PC-3 (cell line): Measurements from ENCODE around the gene MVB12B. TPM values are rescaled to one million over a fixed set of nuclear protein-coding genes. Genes with fewer than 3 reads are reported as not detected.

Source experiments
- ATAC-seq: fragments of 200-7000 bp; cut with Tn5 transposase; 2 replicates; pipeline ENCODE4 v1.9.1; 2020; ENCODE audit warnings: mild to moderate bottlenecking, moderate library complexity
- BruUV-seq: library from RNA; stranded (reverse); fragments of 400-500 nt; replicated peaks from 2 replicates; lab custom pipeline; 2021; lab: Mats Ljungman, UMichigan
- CTCF ChIA-PET: fragments of 300-600 bp; sonication (Branson Sonifier 250); formaldehyde crosslinking; loops from one replicate; lab custom pipeline; 2022; ENCODE audit warnings: antibody characterized with exemption; lab: Charles Lee
- POLR2A ChIA-PET: fragments of 300-600 bp; sonication (Branson Sonifier 250); formaldehyde crosslinking; loops from one replicate; lab custom pipeline; 2022; ENCODE audit warnings: antibody characterized with exemption; ENCODE audit not compliant: unreplicated experiment; lab: Charles Lee
- DNase-seq: peaks from one replicate; pipeline ENCODE4 v3.0.0-alpha.2; 2015
- H2AFZ ChIP-seq: fragments of 300-600 bp; sonication (generic); 2 replicates; pipeline ENCODE4 v1.6.0; 2016; ENCODE audit warnings: antibody characterized with exemption, low read length
- H3F3A ChIP-seq: fragments of 300-600 bp; sonication (generic); one replicate; pipeline ENCODE4 v1.6.0; 2017; ENCODE audit warnings: antibody characterized with exemption, low read length, control low read depth, mild to moderate bottlenecking; ENCODE audit not compliant: unreplicated experiment
- H3K27ac ChIP-seq: fragments of 300-600 bp; sonication (generic); 2 replicates; pipeline ENCODE4 v1.5.1; 2016; ENCODE audit warnings: mild to moderate bottlenecking, low read length
- H3K27me3 ChIP-seq: fragments of 300-600 bp; sonication (generic); 2 replicates; pipeline ENCODE4 v1.6.1; 2016; ENCODE audit warnings: low read length, mixed read lengths
- H3K36me3 ChIP-seq: fragments of 300-600 bp; sonication (generic); 2 replicates; pipeline ENCODE4 v1.6.1; 2016; ENCODE audit warnings: low read depth, mixed run types, low read length, mixed read lengths
- H3K4me1 ChIP-seq: fragments of 300-600 bp; sonication (generic); 2 replicates; pipeline ENCODE4 v1.5.1; 2016; ENCODE audit warnings: low read length; ENCODE audit not compliant: insufficient read depth
- H3K4me2 ChIP-seq: fragments of 300-600 bp; sonication (generic); 2 replicates; pipeline ENCODE4 v1.6.0; 2016; ENCODE audit warnings: low read length
- H3K4me3 ChIP-seq: fragments of 300-600 bp; sonication (generic); 2 replicates; pipeline ENCODE4 v1.5.1; 2016; ENCODE audit warnings: mild to moderate bottlenecking, low read length, mixed read lengths
- H3K79me2 ChIP-seq: fragments of 300-600 bp; sonication (generic); 2 replicates; pipeline ENCODE4 v1.6.1; 2017; ENCODE audit warnings: low read length, mixed read lengths
- H3K9ac ChIP-seq: fragments of 300-600 bp; sonication (generic); 2 replicates; pipeline ENCODE4 v1.6.0; 2016; ENCODE audit warnings: mild to moderate bottlenecking, low read length
- H3K9me2 ChIP-seq: fragments of 300-600 bp; sonication (generic); replicated peaks from 2 replicates; pipeline ENCODE4 v1.6.1; 2016; ENCODE audit warnings: mixed run types, low read length, mixed read lengths
- H3K9me3 ChIP-seq: fragments of 300-600 bp; sonication (generic); 2 replicates; pipeline ENCODE4 v1.6.1; 2016; ENCODE audit warnings: low read length, mixed read lengths
- H4K20me1 ChIP-seq: fragments of 300-600 bp; sonication (generic); 2 replicates; pipeline ENCODE4 v1.6.1; 2016; ENCODE audit warnings: low read length, mixed read lengths
- CTCF ChIP-seq: fragments of 300-600 bp; sonication (generic); conservative IDR thresholded peaks from 2 replicates; pipeline ENCODE4 v1.5.1; 2017; ENCODE audit warnings: antibody characterized with exemption, low read depth, mild to moderate bottlenecking, low read length
- EZH2 ChIP-seq: fragments of 300-600 bp; sonication (generic); IDR thresholded peaks from one replicate; pipeline ENCODE4 v1.6.1; 2017; ENCODE audit warnings: antibody characterized with exemption, mild to moderate bottlenecking, low read length; ENCODE audit not compliant: unreplicated experiment
- EZH2phosphoT487 ChIP-seq: fragments of 300-600 bp; sonication (generic); IDR thresholded peaks from 2 replicates; pipeline ENCODE4 v1.6.1; 2018; ENCODE audit warnings: mild to moderate bottlenecking, antibody characterized with exemption, low read length, borderline replicate concordance
- intact Hi-C: fragments of 100-400 bp; cut with micrococcal nuclease; formaldehyde crosslinking; loops from 2 replicates; pipeline ENCODE4 v1.9.0; 2023
- total RNA-seq: library from RNA; depleted of rRNA; stranded (reverse); fragments of >200 nt; gene quantifications from 2 replicates; pipeline ENCODE4 v1.2.3, GENCODE V29; 2014

The MVB12B gene
- total RNA-seq, 1 experiment from 2014 or later = 7.2 TPM

- POLR2A ChIA-PET = no interaction called here
- BruUV-seq = no TSS peak
These were observed 182.3 kb downstream of the MVB12B start for GRCh38 chr9:126508928-126509327.

GRCh38 chr9:126509718-126510117 lies 183.1 kb downstream of the MVB12B start:
- no peaks in the 10 kb centered on the region for H4K20me1 ChIP-seq
- H3K9me3 ChIP-seq = no peaks in the 10 kb centered on the region
- ChIA-PET POLR2A (no interaction called here), CTCF (interaction anchor here (0.6 kb wide), 1 partner anchor 46 kb away, joined by 4 read pairs; no protein-coding TSS in a partner anchor)
- no peaks in the 10 kb centered on the region for H3K9me2 ChIP-seq
- no peaks in the 10 kb centered on the region for H3K79me2 ChIP-seq
- no peak for DNase-seq
- H3K4me1 ChIP-seq = 0 out of 2 replicates have a peak, but pooled peaks cover 5% of the 10 kb centered on the region
- H3K9ac ChIP-seq = no peak overlapping the region
- no peak for ATAC-seq
- H2AFZ ChIP-seq = no peak overlapping the region
- H3K36me3 ChIP-seq = no peaks in the 10 kb centered on the region
- no TSS peak for BruUV-seq
- H3K27me3 ChIP-seq = no peaks in the 10 kb centered on the region
- no peak overlapping the region for H3K27ac ChIP-seq
- H3K4me2 ChIP-seq = no peak overlapping the region
- no peak overlapping the region for H3K4me3 ChIP-seq
- TF ChIP-seq EZH2phosphoT487 = no peak
- TF ChIP-seq EZH2 = no peak
- no peaks in the 10 kb centered on the region for H3F3A ChIP-seq
- intact Hi-C loops = no loop called here

More at GRCh38 chr9:126508928-126509327, 182.3 kb downstream of the MVB12B start:
- Histone ChIP-seq H3K36me3 (no peaks in the 10 kb centered on the region), H3K4me1 (0 out of 2 replicates have a peak, but pooled peaks cover 5% of the 10 kb centered on the region), H3K9me2 (no peaks in the 10 kb centered on the region), H3F3A (no peaks in the 10 kb centered on the region), H3K79me2 (no peaks in the 10 kb centered on the region), H2AFZ (no peak overlapping the region), H3K27me3 (no peaks in the 10 kb centered on the region), H3K4me2 (no peak overlapping the region), H3K9me3 (no peaks in the 10 kb centered on the region), H3K4me3 (no peak overlapping the region), H3K9ac (no peak overlapping the region), H3K27ac (no peak overlapping the region), H4K20me1 (no peaks in the 10 kb centered on the region)
- DNase-seq (no peak), ATAC-seq (no peak)
- intact Hi-C loops = no loop called here
- no peak for TF ChIP-seq EZH2
- no peak for TF ChIP-seq EZH2phosphoT487
- TF ChIP-seq CTCF = no peak
- CTCF ChIA-PET = no interaction called here

GRCh38 chr9:126510564-126510963 lies 183.9 kb downstream of the MVB12B start:
- POLR2A ChIA-PET = no interaction called here
- TF ChIP-seq CTCF (no peak), EZH2phosphoT487 (no peak), EZH2 (no peak)
- Histone ChIP-seq H4K20me1 (no peaks in the 10 kb centered on the region), H3K36me3 (no peaks in the 10 kb centered on the region), H3K27me3 (no peaks in the 10 kb centered on the region), H2AFZ (no peak overlapping the region), H3K4me1 (0 out of 2 replicates have a peak, but pooled peaks cover 5% of the 10 kb centered on the region), H3K79me2 (no peaks in the 10 kb centered on the region), H3K9ac (no peak overlapping the region), H3K4me3 (no peak overlapping the region), H3K4me2 (no peak overlapping the region), H3K9me3 (no peaks in the 10 kb centered on the region), H3F3A (no peaks in the 10 kb centered on the region), H3K9me2 (no peaks in the 10 kb centered on the region), H3K27ac (no peak overlapping the region)
- DNase-seq (no peak), ATAC-seq (no peak)
- intact Hi-C loops = no loop called here
- no TSS peak for BruUV-seq
- CTCF ChIA-PET = no interaction called here
